Immature natural killer cell (primary cell): ENCODE measurements around the gene STK32B. TPM values are rescaled to one million over a fixed set of nuclear protein-coding genes. Genes with fewer than 3 reads are reported as not detected.
A peak's percentile ranks its signal among the peaks of the same experiment; 100 is the strongest.

Experiments
- DNase-seq, 3 donors: peaks; one replicate each; pipeline ENCODE4 v3.0.0; 2022; ENCODE audit warnings: mixed read lengths in 1 of 3
- H3K27ac Mint-ChIP-seq, 6 donors: one replicate each; pipeline ENCODE4 v1.8.0; 2020; ENCODE audit warnings: mixed read lengths in 6 of 6, mild to moderate bottlenecking in 5 of 6, inconsistent platforms in 4 of 6, moderate library complexity in 3 of 6
- H3K27me3 Mint-ChIP-seq, 3 donors: one replicate each; pipeline ENCODE4 v1.8.0; 2020 to 2021; ENCODE audit warnings: low read depth in 3 of 3, mild to moderate bottlenecking in 3 of 3, mixed read lengths in 3 of 3, moderate library complexity in 3 of 3, inconsistent platforms in 1 of 3
- H3K36me3 Mint-ChIP-seq, 3 donors: one replicate each; pipeline ENCODE4 v1.8.0; 2020; ENCODE audit warnings: mixed read lengths in 3 of 3, inconsistent platforms in 2 of 3, mild to moderate bottlenecking in 2 of 3
- H3K4me1 Mint-ChIP-seq, 2 donors: one replicate each; pipeline ENCODE4 v1.8.0; 2020; ENCODE audit warnings: inconsistent platforms in 2 of 2, mild to moderate bottlenecking in 2 of 2, mixed read lengths in 2 of 2, moderate library complexity in 1 of 2
- H3K4me3 Mint-ChIP-seq, 5 donors: one replicate each; pipeline ENCODE4 v1.8.0; 2020; ENCODE audit warnings: mild to moderate bottlenecking in 5 of 5, mixed read lengths in 5 of 5, inconsistent platforms in 3 of 5, moderate library complexity in 3 of 5
- H3K9me3 Mint-ChIP-seq, 6 donors: one replicate each; pipeline ENCODE4 v1.8.0; 2020; ENCODE audit warnings: mild to moderate bottlenecking in 6 of 6, mixed read lengths in 6 of 6, inconsistent platforms in 4 of 6, moderate library complexity in 3 of 6
- polyA plus RNA-seq, 3 donors: library from polyadenylated mRNA; unstranded; fragments of 300-500 nt; fragmentation: Illumina TruSeq; gene quantifications; one replicate each; pipeline ENCODE4 v1.2.3, GENCODE V29; 2021

STK32B gene
- polyA plus RNA-seq, 3 donors from 2014 or later, result not detected

- H3K27me3 Mint-ChIP-seq, result peaks cover 0 to 11% (median 6%) of the 10 kb centered on the region in 3 donors
- H3K4me3 Mint-ChIP-seq, result no peak overlapping the region
- no peak overlapping the region for H3K27ac Mint-ChIP-seq
- peaks cover 3 to 20% of the 10 kb centered on the region in 2 donors for H3K4me1 Mint-ChIP-seq
- peaks cover 0 to 2% (median 0%) of the 10 kb centered on the region in 6 donors for H3K9me3 Mint-ChIP-seq
- no peak for DNase-seq
- H3K36me3 Mint-ChIP-seq, result no peaks in the 10 kb centered on the region
These were observed 15.0 kb upstream of the STK32B start for GRCh38 chr4:5036239-5036638.

GRCh38 chr4:5037553-5038551 is 13.4 kb upstream of the STK32B start:
- Mint-ChIP-seq H3K4me1 (peaks cover 3 to 16% of the 10 kb centered on the region in 2 donors), H3K27ac (no peak overlapping the region)

GRCh38 chr4:5039800-5040199 is 11.5 kb upstream of the STK32B start:
- no peaks in the 10 kb centered on the region for H3K9me3 Mint-ChIP-seq
- DNase-seq, result no peak
- H3K27me3 Mint-ChIP-seq, result peaks cover 0 to 24% (median 13%) of the 10 kb centered on the region in 3 donors
- H3K36me3 Mint-ChIP-seq, result no peaks in the 10 kb centered on the region
- no peak overlapping the region for H3K27ac Mint-ChIP-seq
- peaks cover 1 to 7% of the 10 kb centered on the region in 2 donors for H3K4me1 Mint-ChIP-seq
- H3K4me3 Mint-ChIP-seq, result no peak overlapping the region

More at GRCh38 chr4:5037553-5038551, 13.4 kb upstream of the STK32B start:
- H3K27me3 Mint-ChIP-seq, result peaks cover 0 to 13% (median 6%) of the 10 kb centered on the region in 3 donors
- no peak overlapping the region for H3K4me3 Mint-ChIP-seq
- H3K9me3 Mint-ChIP-seq, result no peaks in the 10 kb centered on the region
- no peaks in the 10 kb centered on the region for H3K36me3 Mint-ChIP-seq
- no peak for DNase-seq

GRCh38 chr4:5040856-5041620 is 10.2 kb upstream of the STK32B start:
- Mint-ChIP-seq H3K4me1 (peaks cover 6 to 16% of the 10 kb centered on the region in 2 donors), H3K27me3 (peaks cover 0 to 28% (median 13%) of the 10 kb centered on the region in 3 donors), H3K36me3 (no peaks in the 10 kb centered on the region), H3K9me3 (no peaks in the 10 kb centered on the region), H3K27ac (no peak overlapping the region), H3K4me3 (no peak overlapping the region)
- no peak for DNase-seq

- H3K4me3 Mint-ChIP-seq, result no peak overlapping the region
These were observed 9.6 kb upstream of the STK32B start for GRCh38 chr4:5041699-5042098.

GRCh38 chr4:5043579-5043978 is 7.7 kb upstream of the STK32B start:
- Mint-ChIP-seq H3K4me3 (no peak overlapping the region), H3K9me3 (no peaks in the 10 kb centered on the region), H3K36me3 (no peaks in the 10 kb centered on the region), H3K27me3 (peaks cover 4 to 33% (median 7%) of the 10 kb centered on the region in 3 donors), H3K27ac (no peak overlapping the region), H3K4me1 (peaks cover 6 to 16% of the 10 kb centered on the region in 2 donors)
- DNase-seq, result no peak

More at GRCh38 chr4:5041699-5042098, 9.6 kb upstream of the STK32B start:
- H3K27ac Mint-ChIP-seq, result no peak overlapping the region
- peaks cover 0 to 33% (median 10%) of the 10 kb centered on the region in 3 donors for H3K27me3 Mint-ChIP-seq
- no peak for DNase-seq
- no peaks in the 10 kb centered on the region for H3K36me3 Mint-ChIP-seq
- no peaks in the 10 kb centered on the region for H3K9me3 Mint-ChIP-seq
- H3K4me1 Mint-ChIP-seq, result peaks cover 6 to 16% of the 10 kb centered on the region in 2 donors

- no peak overlapping the region for H3K27ac Mint-ChIP-seq
- H3K27me3 Mint-ChIP-seq, result peaks cover 4 to 33% (median 7%) of the 10 kb centered on the region in 3 donors
- H3K4me1 Mint-ChIP-seq, result peaks cover 6 to 16% of the 10 kb centered on the region in 2 donors
- H3K9me3 Mint-ChIP-seq, result no peaks in the 10 kb centered on the region
- H3K36me3 Mint-ChIP-seq, result no peaks in the 10 kb centered on the region
- H3K4me3 Mint-ChIP-seq, result no peak overlapping the region
- DNase-seq, result no peak
These were observed 6.9 kb upstream of the STK32B start for GRCh38 chr4:5044341-5044740.

- no peak for DNase-seq
- H3K36me3 Mint-ChIP-seq, result no peaks in the 10 kb centered on the region
- H3K4me1 Mint-ChIP-seq, result peaks cover 6 to 17% of the 10 kb centered on the region in 2 donors
- H3K27me3 Mint-ChIP-seq, result peaks cover 4 to 34% (median 7%) of the 10 kb centered on the region in 3 donors
- H3K27ac Mint-ChIP-seq, result no peak overlapping the region
- no peaks in the 10 kb centered on the region for H3K9me3 Mint-ChIP-seq
- H3K4me3 Mint-ChIP-seq, result peak overlapping the region in 1 of 5 donors; percentile 24
These were observed 6.2 kb upstream of the STK32B start for GRCh38 chr4:5045097-5045496.

- Mint-ChIP-seq H3K4me1 (peaks cover 25 to 38% of the 10 kb centered on the region in 2 donors), H3K4me3 (no peak overlapping the region), H3K9me3 (no peaks in the 10 kb centered on the region), H3K27me3 (peaks cover 4 to 38% (median 9%) of the 10 kb centered on the region in 3 donors), H3K27ac (no peak overlapping the region), H3K36me3 (no peaks in the 10 kb centered on the region)
- no peak for DNase-seq
These were observed 2.6 kb upstream of the STK32B start for GRCh38 chr4:5048721-5049120.

GRCh38 chr4:5050520-5051277 is 581 bp upstream of the STK32B start:
- H3K4me1 Mint-ChIP-seq, result peaks cover 19 to 22% of the 10 kb centered on the region in 2 donors
- no peaks in the 10 kb centered on the region for H3K9me3 Mint-ChIP-seq
- DNase-seq, result peak in 1 of 3 donors; percentile 18
- peak overlapping the region; percentile 80 to 92 (median 81) for H3K4me3 Mint-ChIP-seq
- peaks cover 2 to 27% (median 4%) of the 10 kb centered on the region in 3 donors for H3K27me3 Mint-ChIP-seq
- no peaks in the 10 kb centered on the region for H3K36me3 Mint-ChIP-seq
- H3K27ac Mint-ChIP-seq, result no peak overlapping the region

- peak overlapping the region; percentile 39 to 92 (median 63) for H3K4me3 Mint-ChIP-seq
- peaks cover 19 to 22% of the 10 kb centered on the region in 2 donors for H3K4me1 Mint-ChIP-seq
- peaks cover 2 to 22% (median 4%) of the 10 kb centered on the region in 3 donors for H3K27me3 Mint-ChIP-seq
- no peak for DNase-seq
- H3K9me3 Mint-ChIP-seq, result no peaks in the 10 kb centered on the region
- H3K27ac Mint-ChIP-seq, result peak overlapping the region in 1 of 6 donors; percentile 5
- no peaks in the 10 kb centered on the region for H3K36me3 Mint-ChIP-seq
These were observed 973 bp downstream of the STK32B start for GRCh38 chr4:5052204-5052702.

GRCh38 chr4:5052726-5053425 is 1.6 kb downstream of the STK32B start:
- H3K36me3 Mint-ChIP-seq, result no peaks in the 10 kb centered on the region
- peaks cover 19 to 22% of the 10 kb centered on the region in 2 donors for H3K4me1 Mint-ChIP-seq
- no peaks in the 10 kb centered on the region for H3K9me3 Mint-ChIP-seq
- peaks cover 0 to 22% (median 2%) of the 10 kb centered on the region in 3 donors for H3K27me3 Mint-ChIP-seq
- DNase-seq, result no peak
- H3K27ac Mint-ChIP-seq, result peak overlapping the region in 1 of 6 donors; percentile 5
- H3K4me3 Mint-ChIP-seq, result peak overlapping the region; percentile 39 to 92 (median 63)
